H4 (cell line): ENCODE results near the gene PLA2G12A. TPM values are rescaled to one million over a fixed set of nuclear protein-coding genes. Genes with fewer than 3 reads are reported as not detected.
"Not testable (repeated sequence)": the region's sequence is repeated elsewhere in the genome, so short reads cannot be mapped to it uniquely, and the experiment has no call there.

Source experiments
- DNase-seq: peaks from one replicate; pipeline ENCODE4 v3.0.0-alpha.2; 2015; ENCODE audit warnings: low spot score
- total RNA-seq: library from RNA; depleted of rRNA; stranded (reverse); fragments of >200 nt; shearing (Covaris generic); gene quantifications from 2 replicates; pipeline ENCODE4 v1.2.3, GENCODE V29; 2014; rRNA removed

Gene PLA2G12A
- total RNA-seq, 1 experiment from 2014 or later: 38.0 TPM

DNA sequence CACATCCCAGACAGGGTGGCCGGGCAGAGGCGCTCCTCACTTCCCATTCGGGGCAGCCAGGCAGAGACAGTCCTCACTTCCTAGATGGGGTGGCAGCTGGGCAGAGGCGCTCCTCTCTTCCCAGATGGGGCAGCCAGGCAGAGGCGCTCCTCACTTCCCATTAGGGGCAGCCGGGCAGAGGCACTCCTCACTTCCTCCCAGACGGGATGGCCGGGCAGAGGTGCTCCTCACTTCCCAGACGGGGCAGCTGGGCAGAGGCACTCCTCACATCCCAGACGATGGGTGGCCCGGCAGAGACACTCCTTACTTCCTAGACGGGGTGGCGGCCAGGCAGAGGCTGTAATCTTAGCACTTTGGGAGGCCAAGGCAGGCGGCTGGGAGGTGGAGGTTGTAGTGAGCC lies 50.9 kb downstream of the PLA2G12A start:
- DNase-seq: not testable (repeated sequence)

- DNase-seq: not testable (repeated sequence)
Measured at GRCh38 chr4:109678472-109678871, 51.4 kb downstream of the PLA2G12A start.

DNA sequence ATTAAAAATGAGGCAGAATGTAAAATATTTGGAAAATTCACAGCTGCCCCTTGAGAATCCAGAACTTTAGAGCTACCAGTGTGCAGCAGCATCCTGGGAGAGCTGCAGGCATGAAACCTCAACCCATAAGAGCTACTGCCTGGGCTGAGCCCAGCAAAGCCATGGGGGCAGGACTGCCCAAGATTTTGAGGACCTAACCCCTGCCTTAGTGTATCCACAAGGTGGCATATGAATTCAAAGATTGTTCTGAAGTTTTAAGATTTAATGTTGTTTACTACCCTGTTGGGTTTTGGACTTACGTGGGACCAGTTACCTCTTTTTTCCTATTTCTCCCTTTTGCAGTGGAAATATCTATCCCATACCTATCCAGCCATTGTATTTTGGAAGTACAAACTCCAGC lies 53.0 kb downstream of the PLA2G12A start:
- DNase-seq: no peak

- no peak for DNase-seq
Measured at GRCh38 chr4:109675843-109676242, 54.0 kb downstream of the PLA2G12A start.

DNA sequence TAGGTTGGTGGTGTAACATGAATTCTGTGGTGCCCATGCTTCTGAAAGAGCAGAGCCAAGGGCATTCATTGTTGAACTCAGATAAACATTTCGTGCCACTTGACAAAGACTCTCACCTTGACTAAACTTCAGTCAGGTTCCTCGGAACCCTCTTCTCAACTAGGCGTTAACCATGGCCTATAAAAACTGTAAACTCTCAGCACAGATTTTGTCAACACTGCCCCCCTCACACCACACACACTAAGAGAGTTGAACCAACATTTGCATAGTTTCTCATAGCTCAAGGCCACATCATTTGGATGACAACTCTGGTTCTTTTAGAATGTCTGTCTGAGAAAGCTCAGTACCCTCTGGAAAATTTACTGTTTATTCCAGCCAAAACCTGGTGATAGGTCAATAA lies 54.7 kb downstream of the PLA2G12A start:
- no peak for DNase-seq

GRCh38 chr4:109673303-109673702 lies 56.6 kb downstream of the PLA2G12A start:
- DNase-seq: no peak

DNA sequence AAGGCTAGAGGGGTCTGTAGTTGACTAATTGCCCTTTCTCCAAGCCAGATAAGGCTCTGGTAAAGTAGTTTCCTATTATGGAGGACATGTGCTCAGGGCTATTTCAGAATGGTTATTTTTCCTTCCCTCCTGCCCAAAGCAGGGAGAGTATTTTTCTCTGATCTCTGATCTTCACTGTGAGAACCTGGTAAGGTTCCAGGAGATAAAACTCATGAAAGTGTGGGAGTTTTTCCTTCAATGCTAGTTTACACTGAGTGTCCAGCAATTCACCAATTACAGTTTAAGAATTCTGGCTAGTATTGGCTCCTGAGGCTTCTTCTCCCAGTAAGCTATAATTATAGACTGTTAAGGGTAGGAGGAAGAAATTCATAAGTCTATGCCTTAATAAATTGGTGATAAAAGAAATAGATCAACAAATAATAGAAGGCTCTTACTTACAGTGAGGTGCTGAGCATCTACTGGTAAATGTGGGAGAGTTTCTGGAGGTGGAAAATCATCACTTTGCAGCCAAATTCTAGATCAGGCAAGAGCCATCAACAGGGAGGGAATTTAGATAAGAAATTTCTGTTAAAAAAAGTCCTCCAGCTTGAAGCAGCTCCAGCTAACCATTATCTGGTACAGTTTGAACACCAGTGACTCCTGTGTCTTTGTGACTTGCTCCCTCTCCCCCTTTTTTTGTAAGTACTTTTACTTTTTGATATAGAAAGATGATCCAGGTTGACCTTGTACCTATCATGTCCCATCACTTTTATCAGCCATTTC lies 57.5 kb downstream of the PLA2G12A start:
- DNase-seq: no peak

- DNase-seq: no peak
Measured at GRCh38 chr4:109671350-109671749, 58.5 kb downstream of the PLA2G12A start.

DNA sequence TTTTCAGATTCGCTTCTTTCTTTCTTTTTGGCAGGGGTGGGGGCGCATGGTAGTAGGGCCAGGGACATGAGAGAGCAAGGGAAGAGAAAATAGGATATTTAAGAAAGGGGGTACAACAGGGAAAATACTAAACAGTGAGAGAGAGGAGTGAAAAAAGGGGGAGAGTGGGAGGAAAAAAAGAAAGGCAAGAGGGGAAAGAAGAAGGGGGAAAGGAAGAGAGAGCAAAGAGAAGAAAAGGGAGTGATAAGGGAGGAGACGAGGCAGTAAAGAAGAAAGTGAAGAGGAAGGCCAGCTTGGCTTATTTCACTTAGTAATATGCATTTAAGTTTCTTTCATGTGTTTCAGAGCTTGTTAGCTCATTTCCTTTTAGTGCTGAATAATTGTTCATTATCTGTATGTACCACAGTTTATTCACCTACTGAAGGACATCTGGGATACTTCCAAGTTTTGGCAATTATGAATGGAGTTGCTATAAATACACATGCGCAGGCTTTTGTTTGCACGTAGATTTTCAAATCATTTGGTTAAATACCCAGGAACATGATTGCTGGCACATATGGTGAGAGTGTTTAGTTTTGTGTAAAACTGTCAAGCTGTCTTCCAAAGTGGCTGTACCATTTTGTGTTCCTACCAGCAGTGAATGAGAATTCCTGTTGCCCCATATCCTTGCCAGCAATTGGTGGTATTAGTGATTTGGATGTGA lies 63.9 kb downstream of the PLA2G12A start:
- no peak for DNase-seq

- no peak for DNase-seq
Measured at GRCh38 chr4:109662771-109663170, 67.1 kb downstream of the PLA2G12A start.

DNA sequence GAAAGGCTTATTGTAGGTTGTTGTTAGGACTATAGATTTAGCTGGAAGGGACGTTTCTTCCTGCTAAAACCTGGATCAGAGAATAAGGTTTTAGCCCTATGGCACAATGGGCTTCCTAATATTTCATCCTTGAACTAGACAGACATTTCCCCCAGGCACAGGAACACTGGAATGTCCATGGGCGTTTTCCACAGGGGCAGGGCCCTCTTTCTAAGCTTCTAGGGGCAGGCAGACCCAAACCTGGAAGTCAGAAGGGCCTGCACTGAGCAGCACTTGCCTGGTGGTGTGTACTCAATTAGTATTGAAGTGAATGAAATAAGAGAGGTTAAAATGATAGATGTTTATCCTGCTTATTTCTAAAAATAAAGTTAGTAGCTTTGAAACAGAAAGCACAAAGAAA lies 67.8 kb downstream of the PLA2G12A start:
- DNase-seq: no peak

Other genes starting within 250 kb of the PLA2G12A start
- gene MCUB, start 169.8 kb downstream of the PLA2G12A start, total RNA-seq: 11.1 and 51.0 TPM in 2 replicates
- gene CASP6, start 26.6 kb downstream of the PLA2G12A start, total RNA-seq: 54.9 and 69.8 TPM in 2 replicates
- gene CFI, start 71.9 kb upstream of the PLA2G12A start, total RNA-seq: 202 and 206 TPM in 2 replicates
- 4.1 and 13.7 TPM in 2 replicates for gene GAR1, start 85.7 kb upstream of the PLA2G12A start, total RNA-seq
- not detected in 2 replicates for gene RRH, start 97.9 kb upstream of the PLA2G12A start, total RNA-seq
- gene LRIT3, start 118.0 kb upstream of the PLA2G12A start, total RNA-seq: not detected in 2 replicates
- gene EGF, start 182.8 kb upstream of the PLA2G12A start, total RNA-seq: 10.3 and 11.8 TPM in 2 replicates